Stomach (tissue), 8 donors: ENCODE data around the gene TMPRSS3. TPM values are rescaled to one million over a fixed set of nuclear protein-coding genes. Genes with fewer than 3 reads are reported as not detected.

Experiments used
- polyA plus RNA-seq, 3 donors: library from polyadenylated mRNA; stranded (reverse); fragments of 200-250 nt; gene quantifications; one replicate each; pipeline ENCODE4 v1.2.3, GENCODE V29; 2013
- small RNA-seq, 4 donors: library from RNA; depleted of rRNA; stranded (forward); fragments of <200 nt; gene quantifications; one replicate each; pipeline ENCODE3, GENCODE V24; 2016
- total RNA-seq, 5 donors: library from RNA; depleted of rRNA; stranded (reverse); fragments of >200 nt; gene quantifications; one replicate each; pipeline versions ENCODE4 v1.1.0 to v1.2.3, GENCODE V29; 2014 to 2016
- donor health status: healthy with polysubstance abuse.
- donor health status: Bipolar disorder and iron deficiency.
- donor health status: healthy.

TMPRSS3 gene
- total and polyA plus RNA-seq, 8 donors = 0.45 to 37.9 (median 3.9) TPM; not detected in 1

Small RNA genes within 50 kb of the gene (small RNA-seq; reads per million reads assigned to genes)
- 0 reads per million in 4 donors for gene RNU6-1149P

Other genes with a start within 250 kb of the TMPRSS3 start
- gene ABCG1, start 176.9 kb downstream of the TMPRSS3 start, total RNA-seq = 10 to 100 TPM in 4 of 5 donors, 1 to 10 TPM in 1; 4.1 to 65.9 (median 31.6) TPM
- gene ABCG1, start 176.9 kb downstream of the TMPRSS3 start, polyA plus RNA-seq = 1 to 10 TPM; 3.1 to 4.7 (median 4.2) TPM
- gene TFF3, start 80.6 kb downstream of the TMPRSS3 start, total RNA-seq = 100 to 1,000 TPM in 2 of 5 donors, 10 to 100 TPM in 2, 1 to 10 TPM in 1; 2.0 to 488 (median 49.6) TPM
- gene TFF3, start 80.6 kb downstream of the TMPRSS3 start, polyA plus RNA-seq = 10 to 100 TPM in 2 of 3 donors, 1 to 10 TPM in 1; 7.1 to 27.8 (median 26.8) TPM
- gene TFF2, start 45.1 kb downstream of the TMPRSS3 start, total RNA-seq = 1,000 to 10,000 TPM in 3 of 5 donors, 100 to 1,000 TPM in 1, 1 to 10 TPM in 1; 2.3 to 2,979 (median 1,039) TPM
- gene TFF2, start 45.1 kb downstream of the TMPRSS3 start, polyA plus RNA-seq = 1,000 to 10,000 TPM in 2 of 3 donors, 100 to 1,000 TPM in 1; 154 to 2,390 (median 1,084) TPM
- gene TFF1, start 29.5 kb downstream of the TMPRSS3 start, total RNA-seq = 1,000 to 10,000 TPM in 1 of 5 donors, 100 to 1,000 TPM in 1, 10 to 100 TPM in 2, not detected in 1; 62.4 to 1,697 (median 407) TPM
- over 10,000 TPM in 1 of 3 donors, 1,000 to 10,000 TPM in 1, 100 to 1,000 TPM in 1; 385 to 10,944 (median 1,930) TPM for gene TFF1, start 29.5 kb downstream of the TMPRSS3 start, polyA plus RNA-seq
- gene UBASH3A, start 7.8 kb upstream of the TMPRSS3 start, total RNA-seq = 1 to 10 TPM in 2 of 5 donors, under 1 TPM in 2, not detected in 1; 0.29 to 4.6 (median 1.2) TPM
- gene UBASH3A, start 7.8 kb upstream of the TMPRSS3 start, polyA plus RNA-seq = under 1 TPM; 0.18 to 0.31 (median 0.25) TPM
- gene RSPH1, start 100.2 kb upstream of the TMPRSS3 start, total RNA-seq = 1 to 10 TPM in 1 of 5 donors, under 1 TPM in 3, not detected in 1; 0.37 to 8.9 (median 0.58) TPM
- gene RSPH1, start 100.2 kb upstream of the TMPRSS3 start, polyA plus RNA-seq = 1 to 10 TPM; 1.8 to 2.9 (median 2.8) TPM
- 10 to 100 TPM in 4 of 5 donors, 1 to 10 TPM in 1; 9.8 to 72.9 (median 23.9) TPM for gene SLC37A1, start 117.8 kb upstream of the TMPRSS3 start, total RNA-seq
- gene SLC37A1, start 117.8 kb upstream of the TMPRSS3 start, polyA plus RNA-seq = 10 to 100 TPM; 10.3 to 12.4 (median 11.3) TPM